Epithelial cell of umbilical artery (primary cell): ENCODE measurements around the gene VPS54. TPM values are rescaled to one million over a fixed set of nuclear protein-coding genes. Genes with fewer than 3 reads are reported as not detected.

ENCODE experiments used
- total RNA-seq: library from RNA; depleted of rRNA; stranded (reverse); fragments of >200 nt; gene quantifications from 2 replicates; pipeline ENCODE4 v1.2.3, GENCODE V29; 2014

VPS54 gene, protein sequence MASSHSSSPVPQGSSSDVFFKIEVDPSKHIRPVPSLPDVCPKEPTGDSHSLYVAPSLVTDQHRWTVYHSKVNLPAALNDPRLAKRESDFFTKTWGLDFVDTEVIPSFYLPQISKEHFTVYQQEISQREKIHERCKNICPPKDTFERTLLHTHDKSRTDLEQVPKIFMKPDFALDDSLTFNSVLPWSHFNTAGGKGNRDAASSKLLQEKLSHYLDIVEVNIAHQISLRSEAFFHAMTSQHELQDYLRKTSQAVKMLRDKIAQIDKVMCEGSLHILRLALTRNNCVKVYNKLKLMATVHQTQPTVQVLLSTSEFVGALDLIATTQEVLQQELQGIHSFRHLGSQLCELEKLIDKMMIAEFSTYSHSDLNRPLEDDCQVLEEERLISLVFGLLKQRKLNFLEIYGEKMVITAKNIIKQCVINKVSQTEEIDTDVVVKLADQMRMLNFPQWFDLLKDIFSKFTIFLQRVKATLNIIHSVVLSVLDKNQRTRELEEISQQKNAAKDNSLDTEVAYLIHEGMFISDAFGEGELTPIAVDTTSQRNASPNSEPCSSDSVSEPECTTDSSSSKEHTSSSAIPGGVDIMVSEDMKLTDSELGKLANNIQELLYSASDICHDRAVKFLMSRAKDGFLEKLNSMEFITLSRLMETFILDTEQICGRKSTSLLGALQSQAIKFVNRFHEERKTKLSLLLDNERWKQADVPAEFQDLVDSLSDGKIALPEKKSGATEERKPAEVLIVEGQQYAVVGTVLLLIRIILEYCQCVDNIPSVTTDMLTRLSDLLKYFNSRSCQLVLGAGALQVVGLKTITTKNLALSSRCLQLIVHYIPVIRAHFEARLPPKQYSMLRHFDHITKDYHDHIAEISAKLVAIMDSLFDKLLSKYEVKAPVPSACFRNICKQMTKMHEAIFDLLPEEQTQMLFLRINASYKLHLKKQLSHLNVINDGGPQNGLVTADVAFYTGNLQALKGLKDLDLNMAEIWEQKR
- total RNA-seq, result 15.9 and 21.3 TPM in 2 replicates

DNA sequence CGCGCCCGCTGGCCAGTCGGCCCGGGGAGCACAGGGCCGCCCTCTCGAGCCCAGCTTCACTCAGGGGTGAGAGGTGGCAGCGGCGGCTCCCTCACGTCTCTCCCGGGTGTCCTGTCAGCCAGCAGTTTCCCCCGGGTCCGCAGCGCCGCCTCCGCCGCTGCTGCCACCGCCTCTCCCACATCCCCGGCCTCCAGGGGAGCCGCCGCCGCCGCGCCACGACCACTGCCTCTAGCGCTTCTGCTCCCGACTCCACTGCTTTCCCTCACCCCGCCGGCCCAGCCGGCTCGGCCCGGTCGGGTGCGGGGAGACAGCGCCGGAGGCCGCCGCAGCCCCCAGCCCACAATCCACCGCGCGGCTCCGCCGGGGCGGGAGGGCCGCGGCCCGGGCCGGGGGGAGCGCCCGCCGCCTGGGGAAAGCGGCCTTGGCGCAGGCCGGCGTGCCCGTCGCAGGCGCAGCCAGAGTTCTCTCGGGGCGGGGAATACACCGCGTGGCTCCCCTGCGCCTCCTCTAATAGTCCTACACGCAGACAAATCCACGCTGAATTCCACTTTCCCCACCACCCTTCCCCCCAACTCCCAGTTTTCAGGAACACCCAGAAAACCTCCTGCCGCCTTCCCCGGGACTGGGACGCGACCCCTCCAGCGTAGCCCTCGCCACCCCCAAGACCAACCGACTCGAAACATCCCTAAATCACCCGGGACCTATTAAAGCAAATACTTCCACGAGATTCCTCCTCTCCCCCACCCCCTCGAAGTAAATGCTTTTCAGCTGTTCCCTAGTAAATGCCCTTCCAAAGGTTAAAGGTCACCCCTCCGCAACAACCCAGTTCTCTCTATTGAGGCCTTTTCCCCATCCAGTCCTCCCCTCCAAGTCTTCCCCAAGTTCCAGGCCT lies at the start of gene VPS54:
Gene VPS54, minus strand, starts transcription at position 346 of the 892 bp plus-strand sequence. CDS start 35,429 bp downstream, outside the sequence.

Other genes starting within 250 kb of the VPS54 start
- 48.6 and 55.2 TPM in 2 replicates for gene UGP2, start 177.5 kb downstream of the VPS54 start, total RNA-seq
- 18.2 and 24.8 TPM in 2 replicates for gene PELI1, start 125.0 kb upstream of the VPS54 start, total RNA-seq